Nephron progenitor cell (in vitro differentiated cells): ENCODE data around the gene CTSC.

Experiments
- DNase-seq: peaks from one replicate; pipeline ENCODE4 v3.0.0; 2021
- H3K27ac Mint-ChIP-seq: 2 replicates; pipeline ENCODE4 v1.8.0; 2021; ENCODE audit warnings: mild to moderate bottlenecking, moderate library complexity, mixed read lengths
- H3K27me3 Mint-ChIP-seq: 2 replicates; pipeline ENCODE4 v1.8.0; 2021; ENCODE audit warnings: mild to moderate bottlenecking, low read depth, mixed read lengths; ENCODE audit not compliant: poor library complexity
- H3K36me3 Mint-ChIP-seq: 2 replicates; pipeline ENCODE4 v1.8.0; 2021; ENCODE audit warnings: low read depth, mixed read lengths
- H3K4me1 Mint-ChIP-seq: 2 replicates; pipeline ENCODE4 v1.8.0; 2021; ENCODE audit warnings: mixed read lengths
- H3K4me3 Mint-ChIP-seq: 2 replicates; pipeline ENCODE4 v1.8.0; 2021; ENCODE audit warnings: mild to moderate bottlenecking, moderate library complexity, mixed read lengths
- H3K9me3 Mint-ChIP-seq: 2 replicates; pipeline ENCODE4 v1.8.0; 2021; ENCODE audit warnings: mild to moderate bottlenecking, moderate library complexity, mixed read lengths
- CTCF ChIP-seq: fragments of 200-600 bp; sonication (generic); IDR thresholded peaks from 2 replicates; pipeline ENCODE4 v1.5.0; 2021; ENCODE audit warnings: antibody characterized with exemption

Gene CTSC

GRCh38 chr11:88312628-88313027 lies 24.9 kb downstream of the CTSC start:
- Mint-ChIP-seq H3K4me3 (no peak overlapping the region), H3K27me3 (no peaks in the 10 kb centered on the region), H3K36me3 (peaks cover 71% of the 10 kb centered on the region), H3K4me1 (no peaks in the 10 kb centered on the region), H3K27ac (peak overlapping the region; percentile 27), H3K9me3 (no peaks in the 10 kb centered on the region)
- no peak for DNase-seq
- no peak for TF ChIP-seq CTCF

DNA sequence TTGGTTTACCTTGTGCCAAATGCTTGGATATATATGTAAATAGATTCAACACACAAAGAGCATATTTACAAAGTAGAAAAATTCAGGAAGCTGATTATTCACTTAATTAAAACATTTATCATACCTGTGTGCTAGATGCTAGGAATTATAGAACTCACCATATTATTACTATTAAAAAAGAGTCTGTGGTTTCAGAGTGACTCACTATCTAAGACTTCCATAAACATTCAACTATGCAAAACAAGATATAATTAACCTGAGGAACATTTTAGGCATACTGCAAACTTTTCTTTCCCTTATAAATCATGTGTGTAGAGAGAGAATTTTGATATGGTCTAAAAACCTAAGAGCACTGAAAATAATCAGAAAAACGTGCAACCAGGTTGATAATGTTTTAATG lies 27.3 kb downstream of the CTSC start:
- Mint-ChIP-seq H3K9me3 (peaks cover 8% of the 10 kb centered on the region), H3K4me3 (no peak overlapping the region)

DNA sequence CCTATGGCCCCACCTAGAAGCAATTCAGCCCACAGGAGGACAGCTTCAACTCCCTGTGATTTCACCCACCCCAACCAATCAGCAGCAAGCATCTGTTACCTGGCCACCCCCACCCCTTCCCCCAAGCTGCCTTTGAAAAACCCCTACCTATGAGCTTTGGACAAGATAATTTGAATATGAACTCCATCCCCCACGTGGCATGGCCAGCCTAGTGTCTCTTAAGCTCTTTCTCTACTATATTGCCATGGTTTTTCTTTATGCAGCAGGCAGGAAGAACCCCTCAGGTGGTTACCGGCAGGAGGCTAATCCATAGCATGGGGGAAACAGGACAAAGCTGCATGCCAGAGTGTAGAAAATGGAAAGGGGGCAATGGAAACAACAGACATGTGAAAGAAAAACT lies 29.0 kb downstream of the CTSC start:
- Mint-ChIP-seq H3K27ac (no peak overlapping the region), H3K9me3 (peaks cover 8% of the 10 kb centered on the region), H3K4me3 (no peak overlapping the region), H3K4me1 (no peaks in the 10 kb centered on the region), H3K27me3 (no peaks in the 10 kb centered on the region), H3K36me3 (peaks cover 88% of the 10 kb centered on the region)
- DNase-seq: no peak
- no peak for TF ChIP-seq CTCF

More for the DNA sequence above, 27.3 kb downstream of the CTSC start:
- Mint-ChIP-seq H3K27ac (no peak overlapping the region), H3K36me3 (peaks cover 80% of the 10 kb centered on the region), H3K4me1 (no peaks in the 10 kb centered on the region), H3K27me3 (no peaks in the 10 kb centered on the region)
- TF ChIP-seq CTCF: no peak
- DNase-seq: no peak

- H3K4me1 Mint-ChIP-seq: no peaks in the 10 kb centered on the region
- no peak overlapping the region for H3K4me3 Mint-ChIP-seq
- peaks cover 8% of the 10 kb centered on the region for H3K9me3 Mint-ChIP-seq
- DNase-seq: no peak
- no peaks in the 10 kb centered on the region for H3K27me3 Mint-ChIP-seq
- peaks cover 91% of the 10 kb centered on the region for H3K36me3 Mint-ChIP-seq
- TF ChIP-seq CTCF: no peak
- no peak overlapping the region for H3K27ac Mint-ChIP-seq
Measured at GRCh38 chr11:88307749-88308425, 29.6 kb downstream of the CTSC start.

DNA sequence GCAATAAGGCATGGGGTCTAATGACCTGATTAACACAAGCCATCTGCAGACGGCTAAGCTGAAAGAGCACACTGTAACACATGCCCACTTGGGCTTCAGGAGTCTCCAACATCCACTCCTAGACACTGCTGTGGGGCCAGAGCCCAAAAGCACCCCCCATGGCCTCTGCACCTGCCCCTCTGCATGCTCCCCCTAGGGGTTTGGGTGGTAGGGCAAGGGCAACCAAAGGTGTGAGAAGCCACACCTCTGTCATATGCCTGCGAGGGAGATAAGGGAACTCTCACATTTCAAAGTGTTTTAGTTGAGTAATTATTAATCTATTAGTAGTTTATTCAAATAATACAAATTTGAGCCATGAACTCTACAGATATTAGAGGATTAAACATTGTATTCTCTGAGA lies 30.8 kb downstream of the CTSC start:
- no peak for TF ChIP-seq CTCF
- DNase-seq: no peak
- H3K9me3 Mint-ChIP-seq: peaks cover 8% of the 10 kb centered on the region
- H3K27ac Mint-ChIP-seq: no peak overlapping the region
- H3K27me3 Mint-ChIP-seq: no peaks in the 10 kb centered on the region
- peaks cover 94% of the 10 kb centered on the region for H3K36me3 Mint-ChIP-seq
- H3K4me3 Mint-ChIP-seq: no peak overlapping the region
- no peaks in the 10 kb centered on the region for H3K4me1 Mint-ChIP-seq

GRCh38 chr11:88305430-88305829 lies 32.1 kb downstream of the CTSC start:
- no peak for DNase-seq
- Mint-ChIP-seq H3K27me3 (no peaks in the 10 kb centered on the region), H3K4me3 (no peak overlapping the region), H3K4me1 (no peaks in the 10 kb centered on the region), H3K9me3 (peaks cover 8% of the 10 kb centered on the region), H3K27ac (no peak overlapping the region), H3K36me3 (peaks cover 96% of the 10 kb centered on the region)
- TF ChIP-seq CTCF: no peak
